Endothelial cell of umbilical vein (primary cell): ENCODE measurements around the gene SEC61A1. TPM values are rescaled to one million over a fixed set of nuclear protein-coding genes. Genes with fewer than 3 reads are reported as not detected.

Source experiments
- BruUV-seq: library from RNA; stranded (reverse); fragments of 400-500 nt; replicated peaks from 2 replicates; lab custom pipeline; 2021; lab: Mats Ljungman, UMichigan
- CTCF ChIA-PET: fragments of 300-600, 350-600 bp; sonication (Branson Sonifier 250); formaldehyde crosslinking; loops from one replicate; lab custom pipeline; 2021; ENCODE audit warnings: antibody characterized with exemption, inconsistent platforms; lab: Charles Lee
- POLR2A ChIA-PET: fragments of 300-600, 350-600 bp; sonication (Branson Sonifier 250); formaldehyde crosslinking; loops from one replicate; lab custom pipeline; 2021; ENCODE audit warnings: antibody characterized with exemption, inconsistent platforms; lab: Charles Lee
- DNase-seq: peaks from one replicate; pipeline ENCODE4 v3.0.0-alpha.2; 2011; ENCODE audit warnings: low read depth, low spot score
- FAIRE-seq: peaks from 2 replicates; lab custom pipeline; 2011; peaks lifted over from hg19 to GRCh38; lab: Jason Lieb, UNC
- H2AFZ ChIP-seq: 2 replicates; pipeline ENCODE4 v1.6.0; 2012; ENCODE audit warnings: low read depth, low read length, control low read depth, inconsistent platforms
- H3K27ac ChIP-seq: 2 replicates; pipeline ENCODE4 v1.5.1; 2011; ENCODE audit warnings: low read depth, mild to moderate bottlenecking, control low read depth, low read length, moderate library complexity; ENCODE audit not compliant: insufficient read depth
- H3K27me3 ChIP-seq, 2 experiments: 2 replicates each; pipeline versions ENCODE4 v1.6.0 to v1.6.1; 2011; ENCODE audit warnings: low read length in 2 of 2, mixed read lengths in 1 of 2; ENCODE audit not compliant: control insufficient read depth in 2 of 2, insufficient read depth in 2 of 2
- H3K36me3 ChIP-seq, 2 experiments: 2 replicates in 1 of 2; 3 replicates in 1 of 2; pipeline ENCODE4 v1.5.1; 2011; ENCODE audit warnings: low read length in 2 of 2, mild to moderate bottlenecking in 1 of 2, moderate library complexity in 1 of 2; ENCODE audit not compliant: control insufficient read depth in 2 of 2, insufficient read depth in 2 of 2; ENCODE audit errors: extremely low read depth in 1 of 2
- H3K4me1 ChIP-seq: 3 replicates; pipeline ENCODE4 v1.5.1; 2011; ENCODE audit warnings: mild to moderate bottlenecking, low read length; ENCODE audit not compliant: control insufficient read depth, insufficient read depth; ENCODE audit errors: extremely low read depth
- H3K4me2 ChIP-seq: 2 replicates; pipeline ENCODE4 v1.6.1; 2011; ENCODE audit warnings: low read length, control low read depth, mixed read lengths; ENCODE audit not compliant: insufficient read depth
- H3K4me3 ChIP-seq, 3 experiments: fragments of 200-600 bp in 1 of 3; sonication (generic), shearing (Covaris generic) in 1 of 3; replicated peaks in 1 of 3; 2 replicates each; pipeline ENCODE4 v1.5.1; 2011 to 2016; ENCODE audit warnings: control low read depth in 3 of 3, low read length in 3 of 3, mild to moderate bottlenecking in 2 of 3, inconsistent platforms in 1 of 3, low read depth in 1 of 3, moderate library complexity in 1 of 3; ENCODE audit not compliant: insufficient read depth in 1 of 3
- H3K79me2 ChIP-seq: 2 replicates; pipeline ENCODE4 v1.6.0; 2012; ENCODE audit warnings: low read length, inconsistent platforms; ENCODE audit not compliant: control insufficient read depth, insufficient read depth
- H3K9ac ChIP-seq: replicated peaks from 2 replicates; pipeline ENCODE3; 2011; ENCODE audit warnings: low read length, control low read depth; ENCODE audit not compliant: insufficient read depth; ENCODE audit errors: extremely low read depth
- H3K9me1 ChIP-seq: replicated peaks from 3 replicates; pipeline ENCODE4 v1.6.0; 2011; ENCODE audit warnings: mild to moderate bottlenecking, low read length; ENCODE audit not compliant: control insufficient read depth, insufficient read depth; ENCODE audit errors: extremely low read depth
- H3K9me3 ChIP-seq: replicated peaks from 2 replicates; pipeline ENCODE4 v1.5.1; 2012; ENCODE audit warnings: low read length, inconsistent platforms; ENCODE audit not compliant: control insufficient read depth, insufficient read depth
- H4K20me1 ChIP-seq: replicated peaks from 2 replicates; pipeline ENCODE3; 2011; ENCODE audit warnings: mild to moderate bottlenecking, low read length; ENCODE audit not compliant: control insufficient read depth, insufficient read depth; ENCODE audit errors: extremely low read depth
- CTCF ChIP-seq, 2 donors: IDR thresholded peaks; 1 replicate in 1 of 2; 2 replicates in 1 of 2; pipeline ENCODE4 v1.5.1; 2011; ENCODE audit warnings: low read length in 2 of 2, mild to moderate bottlenecking in 2 of 2, moderate library complexity in 2 of 2, control low read depth in 1 of 2, inconsistent platforms in 1 of 2, low read depth in 1 of 2; ENCODE audit not compliant: insufficient read depth in 1 of 2; ENCODE audit errors: extremely low read depth in 1 of 2
- EZH2 ChIP-seq: IDR thresholded peaks from 2 replicates; pipeline ENCODE4 v1.6.1; 2012; ENCODE audit warnings: borderline replicate concordance, low read depth, mild to moderate bottlenecking, moderate library complexity, low read length, inconsistent platforms; ENCODE audit not compliant: severe bottlenecking
- FOS ChIP-seq: IDR thresholded peaks from 2 replicates; pipeline ENCODE4 v1.6.1; 2011; ENCODE audit warnings: mild to moderate bottlenecking, low read length, moderate library complexity, borderline replicate concordance; ENCODE audit not compliant: insufficient read depth
- GATA2 ChIP-seq: IDR thresholded peaks from 2 replicates; pipeline ENCODE4 v1.7.0; 2011; ENCODE audit warnings: low read depth, mild to moderate bottlenecking, moderate library complexity, mixed read lengths, low read length; ENCODE audit not compliant: insufficient read length, insufficient read depth
- POLR2A ChIP-seq: IDR thresholded peaks from 2 replicates; pipeline ENCODE4 v1.6.1; 2012; ENCODE audit warnings: low read depth, mild to moderate bottlenecking, control low read depth, low read length
- dilution Hi-C: fragments of 300-500 bp; cut with MboI; formaldehyde crosslinking; loops from one replicate; pipeline ENCODE4 v1.15.0; 2019; ENCODE audit warnings: low sequenced_read_pairs; ENCODE audit not compliant: extremely low pct_ligation_motif_present
- intact Hi-C: fragments of 100-400 bp; cut with micrococcal nuclease; formaldehyde crosslinking; loops from one replicate; pipeline ENCODE4 v1.10.0; 2022
- polyA plus RNA-seq, 4 experiments: library from polyadenylated mRNA; depleted of rRNA in 3 of 4; stranded (reverse) in 3 of 4; unstranded in 1 of 4; fragments of >200 nt; gene quantifications; 2 replicates each; pipeline versions ENCODE4 v1.2.1 to v1.2.3, GENCODE V29; 2011 to 2012; ENCODE audit warnings: missing spikeins in 1 of 4
- total RNA-seq: library from RNA; stranded (reverse); gene quantifications from 2 replicates; pipeline ENCODE4 v1.2.3, GENCODE V29; 2021
- TF ChIP-seq, protein P1 (sequence below): IDR thresholded peaks from 2 replicates; pipeline ENCODE4 v1.6.1; 2011; ENCODE audit not compliant: insufficient read depth, insufficient read length

SEC61A1 gene
- total and polyA plus RNA-seq, 2 donors (not counting 3 experiments of a cell fraction or from before 2014, with no cell fraction given), result 307 to 312 TPM

DNA sequence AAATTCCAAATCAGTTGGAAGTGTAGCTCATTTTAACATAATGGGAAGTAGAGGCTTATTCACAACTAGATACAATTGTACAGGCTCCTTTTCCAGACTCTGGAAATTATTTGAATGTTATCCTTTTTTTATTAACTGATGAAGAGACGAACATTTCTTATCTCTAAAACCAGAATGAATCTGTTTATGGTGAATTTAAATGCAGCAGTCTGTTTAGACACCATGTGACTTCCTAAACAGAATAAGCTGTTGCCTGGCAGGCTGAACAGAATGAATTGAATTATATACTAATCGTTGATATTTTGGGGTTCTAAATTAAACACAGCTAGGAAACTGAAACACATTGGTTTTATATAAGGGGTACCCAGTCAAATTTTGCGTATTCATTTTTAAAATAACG is 4.0 kb downstream of the SEC61A1 start:
- dilution Hi-C loops (no loop called here), intact Hi-C loops (no loop called here)
- Histone ChIP-seq H3K27me3 (no peaks in the 10 kb centered on the region), H3K27ac (no peak overlapping the region), H3K4me1 (peaks cover 37% of the 10 kb centered on the region), H3K9ac (no peak overlapping the region), H3K79me2 (peaks cover 61% of the 10 kb centered on the region), H3K9me1 (no peaks in the 10 kb centered on the region), H3K9me3 (no peaks in the 10 kb centered on the region), H3K4me3 (no peak overlapping the region), H2AFZ (no peak overlapping the region), H3K4me2 (no peak overlapping the region), H4K20me1 (peaks cover 9% of the 10 kb centered on the region), H3K36me3 (peaks cover 32 to 35% of the 10 kb centered on the region in 2 experiments)
- FAIRE-seq (no peak), DNase-seq (no peak)
- TF ChIP-seq CTCF (IDR thresholded peaks at IDR 0.05; ENCODE audit: extremely low read depth in 1 of 2, insufficient read depth in 1 of 2, low read depth in 1 of 2, low read length in 2 of 2) (no peak), GATA2 (no peak), POLR2A (no peak), EZH2 (no peak), FOS (no peak)
- TF ChIP-seq, protein P1, sequence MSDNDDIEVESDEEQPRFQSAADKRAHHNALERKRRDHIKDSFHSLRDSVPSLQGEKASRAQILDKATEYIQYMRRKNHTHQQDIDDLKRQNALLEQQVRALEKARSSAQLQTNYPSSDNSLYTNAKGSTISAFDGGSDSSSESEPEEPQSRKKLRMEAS, result no peak
- no TSS peak for BruUV-seq
- ChIA-PET CTCF (interaction anchor here (0.9 to 1.7 kb wide), 5 partner anchors 10 to 481 kb away, joined by 3 to 6 read pairs (median 3); no protein-coding TSS in a partner anchor), POLR2A (no interaction called here)
